ENCODE measurements around the gene UNC13B. TPM values are rescaled to one million over a fixed set of nuclear protein-coding genes. Genes with fewer than 3 reads are reported as not detected.

Gene UNC13B
- total and polyA plus RNA-seq, 2 donors (not counting 1 experiment from before 2014, with no cell fraction given): 0.19 to 0.25 TPM

GRCh38 chr9:35205340-35205739, 43.5 kb downstream of the UNC13B start:
- Histone ChIP-seq H3K4me1 (ENCODE audit: control insufficient read depth in 2 of 2, insufficient read depth in 2 of 2, low read length in 2 of 2) (no peaks in the 10 kb centered on the region), H4K20me1 (ENCODE audit: control insufficient read depth, insufficient read depth, low read length, poor library complexity, severe bottlenecking) (no peaks in the 10 kb centered on the region), H3K4me2 (replicated peaks; ENCODE audit: low read depth, low read length, poor library complexity, severe bottlenecking) (no peak overlapping the region), H3K9me3 (ENCODE audit: control extremely low read depth in 1 of 3, control insufficient read depth in 2 of 3, insufficient read depth in 1 of 3, low read length in 2 of 3) (peaks cover 0 to 22% (median 17%) of the 10 kb centered on the region in 3 donors), H2AFZ (ENCODE audit: insufficient read depth, low read depth, low read length, poor library complexity, severe bottlenecking) (no peak overlapping the region), H3K27ac (ENCODE audit: low read length in 2 of 2) (no peak overlapping the region), H3K9ac (ENCODE audit: low read length) (no peak overlapping the region), H3K79me2 (ENCODE audit: control insufficient read depth, insufficient read depth, low read length) (no peaks in the 10 kb centered on the region), H3K36me3 (replicated peaks in 1 of 2; ENCODE audit: control extremely low read depth in 1 of 2, control insufficient read depth in 1 of 2, extremely low read depth in 1 of 2, insufficient read depth in 2 of 2, low read length in 1 of 2) (no peaks in the 10 kb centered on the region), H3K27me3 (replicated peaks in 1 of 4; ENCODE audit: control extremely low read depth in 1 of 4, control insufficient read depth in 3 of 4, insufficient read depth in 4 of 4, low read length in 3 of 4) (no peaks in the 10 kb centered on the region), H3K4me3 (ENCODE audit: control extremely low read depth in 1 of 5, extremely low read depth in 1 of 5, insufficient read depth in 1 of 5, low read depth in 2 of 5, low read length in 4 of 5) (no peak overlapping the region)
- DNase-seq (no peak), ATAC-seq (ENCODE audit: low read depth) (no peak)
- H3K27ac Mint-ChIP-seq: no peak overlapping the region
- TF ChIP-seq EZH2 (IDR thresholded peaks at IDR 0.05; ENCODE audit: borderline replicate concordance, insufficient read depth, low read depth, low read length, poor library complexity, severe bottlenecking) (no peak), CTCF (IDR thresholded peaks at IDR 0.05) (no peak)
- WGBS (ENCODE audit: insufficient coverage): no CpG with 5 or more reads among the region's 1 CpG
- CTCF ChIA-PET: no interaction called here
- H3K4me1 Mint-ChIP-seq: no peaks in the 10 kb centered on the region
- peaks cover 10% of the 10 kb centered on the region for H3K9me3 Mint-ChIP-seq (ENCODE audit: insufficient read depth)
- POLR2A ChIA-PET: no interaction called here
- H3K27me3 Mint-ChIP-seq: peaks cover 7% of the 10 kb centered on the region
- intact Hi-C loops (cut with micrococcal nuclease): no loop called here
- no peak overlapping the region for H3K4me3 Mint-ChIP-seq

- POLR2A ChIA-PET: no interaction called here
- Histone ChIP-seq H2AFZ (ENCODE audit: insufficient read depth, low read depth, low read length, poor library complexity, severe bottlenecking) (no peak overlapping the region), H3K27me3 (replicated peaks in 1 of 4; ENCODE audit: control extremely low read depth in 1 of 4, control insufficient read depth in 3 of 4, insufficient read depth in 4 of 4, low read length in 3 of 4) (no peaks in the 10 kb centered on the region), H4K20me1 (ENCODE audit: control insufficient read depth, insufficient read depth, low read length, poor library complexity, severe bottlenecking) (no peaks in the 10 kb centered on the region), H3K4me2 (replicated peaks; ENCODE audit: low read depth, low read length, poor library complexity, severe bottlenecking) (no peak overlapping the region), H3K9me3 (ENCODE audit: control extremely low read depth in 1 of 3, control insufficient read depth in 2 of 3, insufficient read depth in 1 of 3, low read length in 2 of 3) (no peaks in the 10 kb centered on the region), H3K4me3 (ENCODE audit: control extremely low read depth in 1 of 5, extremely low read depth in 1 of 5, insufficient read depth in 1 of 5, low read depth in 2 of 5, low read length in 4 of 5) (no peak overlapping the region), H3K9ac (ENCODE audit: low read length) (no peak overlapping the region), H3K27ac (ENCODE audit: low read length in 2 of 2) (no peak overlapping the region), H3K79me2 (ENCODE audit: control insufficient read depth, insufficient read depth, low read length) (no peaks in the 10 kb centered on the region), H3K4me1 (ENCODE audit: control insufficient read depth in 2 of 2, insufficient read depth in 2 of 2, low read length in 2 of 2) (no peaks in the 10 kb centered on the region), H3K36me3 (replicated peaks in 1 of 2; ENCODE audit: control extremely low read depth in 1 of 2, control insufficient read depth in 1 of 2, extremely low read depth in 1 of 2, insufficient read depth in 2 of 2, low read length in 1 of 2) (no peaks in the 10 kb centered on the region)
- no peak for ATAC-seq (ENCODE audit: low read depth)
- CTCF ChIA-PET: no interaction called here
- no peak for TF ChIP-seq EZH2 (IDR thresholded peaks at IDR 0.05; ENCODE audit: borderline replicate concordance, insufficient read depth, low read depth, low read length, poor library complexity, severe bottlenecking)
- TF ChIP-seq CTCF (IDR thresholded peaks at IDR 0.05): no peak
- no peak for DNase-seq
- intact Hi-C loops (cut with micrococcal nuclease): no loop called here
- 92% methylated on average over 3 of the region's 4 CpGs for WGBS (ENCODE audit: insufficient coverage)
- Mint-ChIP-seq H3K9me3 (ENCODE audit: insufficient read depth) (no peaks in the 10 kb centered on the region), H3K4me1 (no peaks in the 10 kb centered on the region), H3K27ac (no peak overlapping the region), H3K27me3 (peaks cover 9% of the 10 kb centered on the region), H3K4me3 (no peak overlapping the region)
Observed at GRCh38 chr9:35211854-35212253, 50.0 kb downstream of the UNC13B start.

Measured in B cell (primary cell).